ENCODE results near the gene BCL2L13. TPM values are rescaled to one million over a fixed set of nuclear protein-coding genes. Genes with fewer than 3 reads are reported as not detected.

The BCL2L13 gene, protein sequence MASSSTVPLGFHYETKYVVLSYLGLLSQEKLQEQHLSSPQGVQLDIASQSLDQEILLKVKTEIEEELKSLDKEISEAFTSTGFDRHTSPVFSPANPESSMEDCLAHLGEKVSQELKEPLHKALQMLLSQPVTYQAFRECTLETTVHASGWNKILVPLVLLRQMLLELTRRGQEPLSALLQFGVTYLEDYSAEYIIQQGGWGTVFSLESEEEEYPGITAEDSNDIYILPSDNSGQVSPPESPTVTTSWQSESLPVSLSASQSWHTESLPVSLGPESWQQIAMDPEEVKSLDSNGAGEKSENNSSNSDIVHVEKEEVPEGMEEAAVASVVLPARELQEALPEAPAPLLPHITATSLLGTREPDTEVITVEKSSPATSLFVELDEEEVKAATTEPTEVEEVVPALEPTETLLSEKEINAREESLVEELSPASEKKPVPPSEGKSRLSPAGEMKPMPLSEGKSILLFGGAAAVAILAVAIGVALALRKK
- total RNA-seq = 98.4 TPM
- long read RNA-seq, full-length matches to known transcripts = 65 of 124 reads
- long read RNA-seq, partial matches to known transcripts = 48 of 124 reads
- long read RNA-seq, other reads (novel, unspliced or antisense) = 11 of 124 reads

- peak; percentile 95 for DNase-seq
- ATAC-seq (ENCODE audit: poor library complexity) = peak; percentile 98
- intact Hi-C loops (cut with DNase I) = no loop called here
Observed at GRCh38 chr22:17638432-17639246, at the start of gene BCL2L13. TSS of gene BCL2L13 (plus strand) at chr22:17638757. CDS start at chr22:17655712, 16,955 bp downstream.

- DNase-seq (no peak), ATAC-seq (ENCODE audit: poor library complexity) (no peak)
- intact Hi-C loops (cut with DNase I) = no loop called here
Observed at GRCh38 chr22:17589810-17590375, 48.7 kb upstream of the BCL2L13 start.

GRCh38 chr22:17590586-17590985 is 48.0 kb upstream of the BCL2L13 start:
- DNase-seq (no peak), ATAC-seq (ENCODE audit: poor library complexity) (no peak)
- intact Hi-C loops (cut with DNase I) = no loop called here

DNA sequence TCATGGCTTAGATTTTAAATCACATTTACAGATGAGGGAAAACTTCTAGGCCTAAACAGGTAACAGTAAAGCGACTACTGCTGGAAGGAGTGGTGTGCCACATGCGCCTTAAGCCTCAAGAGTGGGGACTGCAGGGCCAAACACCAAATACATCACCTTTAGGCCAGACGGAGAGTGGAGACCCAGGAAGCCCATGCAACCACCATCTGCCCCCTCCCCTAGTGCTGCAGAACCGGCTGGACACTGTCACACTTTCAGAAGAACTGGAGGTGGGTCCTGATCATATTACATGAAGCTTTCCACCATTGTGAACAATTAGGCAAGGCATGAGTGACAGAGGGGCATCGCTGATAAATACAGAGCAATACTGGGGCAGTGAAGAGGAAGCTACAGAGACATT is 46.4 kb upstream of the BCL2L13 start:
- ATAC-seq (ENCODE audit: poor library complexity) (no peak), DNase-seq (no peak)
- intact Hi-C loops (cut with DNase I) = no loop called here

GRCh38 chr22:17596226-17596625 is 42.3 kb upstream of the BCL2L13 start:
- DNase-seq (no peak), ATAC-seq (ENCODE audit: poor library complexity) (no peak)
- intact Hi-C loops (cut with DNase I) = no loop called here

- DNase-seq = no peak
- ATAC-seq (ENCODE audit: poor library complexity) = no peak
Observed at GRCh38 chr22:17597217-17597616, 41.3 kb upstream of the BCL2L13 start.

GRCh38 chr22:17598318-17598717 is 40.2 kb upstream of the BCL2L13 start:
- ATAC-seq (ENCODE audit: poor library complexity) (no peak), DNase-seq (no peak)
- intact Hi-C loops (cut with DNase I) = no loop called here

More at GRCh38 chr22:17597217-17597616, 41.3 kb upstream of the BCL2L13 start:
- intact Hi-C loops (cut with DNase I) = no loop called here

DNA sequence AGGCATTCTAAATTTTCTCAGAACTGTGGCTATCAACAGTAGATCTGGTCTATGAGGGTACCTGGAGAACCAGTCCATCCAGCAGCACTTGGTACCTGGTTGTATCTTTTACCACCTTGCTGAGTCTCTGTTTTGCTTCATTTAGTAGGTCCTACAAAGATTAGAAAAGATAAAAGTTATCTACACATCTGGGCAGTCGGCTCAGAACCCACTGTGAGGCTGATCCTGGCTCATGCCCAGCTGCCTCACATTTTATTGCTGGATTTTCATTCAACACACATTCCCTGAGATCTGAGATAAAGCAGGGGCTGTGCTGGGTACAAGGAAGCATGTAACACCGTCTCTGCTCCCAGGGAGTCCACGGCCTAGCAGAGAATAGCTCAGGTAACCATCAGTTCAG is 37.5 kb upstream of the BCL2L13 start:
- intact Hi-C loops (cut with DNase I) = no loop called here
- no peak for DNase-seq
- no peak for ATAC-seq (ENCODE audit: poor library complexity)

- intact Hi-C loops (cut with DNase I) = no loop called here
- no peak for ATAC-seq (ENCODE audit: poor library complexity)
- no peak for DNase-seq
Observed at GRCh38 chr22:17603668-17604067, 34.9 kb upstream of the BCL2L13 start.

GRCh38 chr22:17606496-17606895 is 32.1 kb upstream of the BCL2L13 start:
- intact Hi-C loops (cut with DNase I) = loop anchor here (5.0 kb wide), 1 partner anchor 49 kb away; no protein-coding TSS in a partner anchor
- peak; percentile 77 for ATAC-seq (ENCODE audit: poor library complexity)
- DNase-seq = no peak

DNA sequence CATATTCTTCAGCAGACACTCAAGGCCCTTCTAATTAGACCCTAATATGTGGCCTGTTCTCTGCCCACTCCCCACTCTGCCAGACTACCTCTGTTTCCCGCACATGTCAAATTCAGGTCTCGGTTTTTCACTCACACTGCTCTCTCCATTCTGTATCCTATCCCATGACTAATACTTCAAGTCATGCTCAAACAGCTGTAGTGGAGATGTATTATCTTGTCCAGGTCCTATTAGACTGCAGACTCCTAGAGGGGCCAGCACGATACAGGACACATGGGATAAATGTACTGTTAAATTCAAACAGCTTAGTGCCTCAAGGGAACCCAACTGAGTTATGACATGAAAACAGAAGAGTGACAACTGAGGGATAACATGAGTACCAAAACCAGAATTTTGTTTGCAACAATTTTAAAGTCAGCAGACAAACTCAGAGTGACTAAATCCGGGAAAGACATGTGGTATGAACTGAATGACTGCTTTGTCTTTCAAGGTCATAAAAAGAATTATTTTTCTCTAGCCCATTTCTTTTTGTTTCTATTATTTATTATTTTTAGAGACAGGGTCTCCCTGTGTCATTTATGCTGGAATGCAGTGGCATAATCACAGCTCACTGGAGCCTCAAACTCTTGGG is 30.6 kb upstream of the BCL2L13 start:
- intact Hi-C loops (cut with DNase I) = loop anchor here (5.0 kb wide), 1 partner anchor 51 kb away; no protein-coding TSS in a partner anchor
- DNase-seq (no peak), ATAC-seq (ENCODE audit: poor library complexity) (no peak)

DNA sequence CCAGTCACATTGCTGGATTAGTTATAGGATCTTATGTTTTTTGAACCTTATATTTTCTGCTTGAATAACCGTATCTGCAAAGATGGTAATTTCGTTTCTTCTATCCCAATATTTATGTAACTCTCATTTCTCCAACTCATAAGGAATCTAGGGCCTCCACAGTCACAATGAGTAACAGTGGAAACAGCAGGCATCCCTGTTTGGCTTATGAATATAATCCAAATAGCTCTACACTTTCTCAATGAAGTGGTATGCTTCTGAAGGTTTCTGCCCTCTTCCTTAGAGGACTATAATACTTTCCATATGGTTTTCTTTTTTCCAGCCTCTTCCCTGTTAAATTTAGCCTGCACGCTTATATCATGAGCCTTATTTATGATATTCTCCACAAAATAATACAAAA is 26.5 kb upstream of the BCL2L13 start:
- intact Hi-C loops (cut with DNase I) = no loop called here
- ATAC-seq (ENCODE audit: poor library complexity) (no peak), DNase-seq (no peak)

- DNase-seq = no peak
- no peak for ATAC-seq (ENCODE audit: poor library complexity)
- intact Hi-C loops (cut with DNase I) = no loop called here
Observed at GRCh38 chr22:17613280-17613679, 25.3 kb upstream of the BCL2L13 start.

DNA sequence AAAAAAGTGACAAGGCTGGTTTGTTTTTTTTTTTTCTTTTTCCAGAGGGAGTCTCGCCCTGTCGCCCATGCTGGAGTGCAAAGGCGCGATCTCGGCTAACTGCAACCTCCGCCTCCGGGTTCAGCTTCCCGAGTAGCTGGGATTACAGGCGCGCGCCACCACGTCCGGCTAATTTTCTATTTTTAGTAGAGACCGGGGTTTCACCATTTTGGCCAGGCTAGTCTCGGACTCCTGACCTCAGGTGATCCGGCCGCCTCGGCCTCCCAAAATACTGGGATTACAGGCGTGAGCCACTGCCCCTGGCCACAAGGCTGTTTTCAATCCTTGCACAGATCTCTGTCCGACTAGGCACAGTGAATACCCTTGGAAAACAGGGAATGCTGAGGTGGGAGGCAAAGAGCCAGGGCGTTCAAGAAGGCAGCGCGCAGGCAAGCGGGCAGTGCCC is 10.6 kb upstream of the BCL2L13 start:
- no peak for DNase-seq
- no peak for ATAC-seq (ENCODE audit: poor library complexity)
- intact Hi-C loops (cut with DNase I) = no loop called here

- intact Hi-C loops (cut with DNase I) = no loop called here
- ATAC-seq (ENCODE audit: poor library complexity) = peak; percentile 100
- peak; percentile 98 for DNase-seq
Observed at GRCh38 chr22:17628406-17629172, 10.0 kb upstream of the BCL2L13 start, which contains the start of gene ATP6V1E1. TSS of gene ATP6V1E1 (minus strand) at chr22:17628749. CDS start at chr22:17628635, 114 bp downstream.

GRCh38 chr22:17629173-17629489 is 9.4 kb upstream of the BCL2L13 start:
- intact Hi-C loops (cut with DNase I) = no loop called here
- DNase-seq = no peak
- ATAC-seq (ENCODE audit: poor library complexity) = peak; percentile 1

DNA sequence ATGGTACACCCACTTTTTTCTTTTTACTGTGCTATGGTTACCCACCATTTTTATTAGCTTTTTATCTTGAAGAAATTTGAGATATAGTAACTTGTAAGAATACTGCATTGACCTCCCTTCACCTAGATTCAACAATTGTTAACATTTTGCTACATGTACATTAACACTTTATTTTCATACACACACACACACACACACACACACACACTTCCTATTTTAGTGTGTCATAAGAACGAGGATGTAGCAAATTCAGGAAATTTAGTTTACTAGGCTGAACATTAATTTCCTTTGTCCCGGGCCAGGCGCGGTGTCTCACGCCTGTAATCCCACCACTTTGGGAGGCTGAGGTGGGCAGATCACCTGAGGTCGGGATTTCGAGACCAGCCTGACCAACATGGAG is 8.9 kb upstream of the BCL2L13 start:
- no peak for DNase-seq
- intact Hi-C loops (cut with DNase I) = no loop called here

DNA sequence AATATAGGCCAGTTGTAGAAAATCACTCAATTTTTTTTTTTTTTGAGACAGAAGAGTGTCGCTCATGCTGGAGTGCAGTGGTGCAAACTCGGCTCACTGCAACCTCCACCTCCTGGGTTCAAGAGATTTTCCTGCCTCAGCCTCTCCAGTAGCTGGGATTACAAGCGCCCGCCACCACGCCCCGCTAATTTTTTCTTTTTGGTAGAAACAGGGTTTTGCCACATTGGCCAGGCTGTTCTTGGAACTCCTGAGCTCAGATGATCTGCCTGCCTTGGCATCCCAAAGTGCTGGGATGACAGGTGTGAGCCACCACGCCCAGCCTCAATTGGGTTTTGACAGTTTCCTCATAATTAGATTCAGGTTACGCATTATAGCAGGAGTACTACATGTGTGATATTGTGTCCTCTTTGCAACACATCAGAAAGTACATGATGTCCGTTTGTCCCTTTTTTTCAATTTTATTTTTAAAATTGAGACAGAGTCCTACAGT is 7.4 kb upstream of the BCL2L13 start:
- ATAC-seq (ENCODE audit: poor library complexity) (no peak), DNase-seq (no peak)
- intact Hi-C loops (cut with DNase I) = no loop called here

More for the DNA sequence above, 8.9 kb upstream of the BCL2L13 start:
- ATAC-seq (ENCODE audit: poor library complexity) = no peak

All from Right ventricle myocardium superior (tissue), 1 donor.